Peyer's patch (tissue), 4 donors: ENCODE measurements around the gene FBXW7.

Experiments
- CTCF ChIP-seq, 6 experiments: fragments of 450-650 bp in 4 of 6; fragments of 200-600 bp in 2 of 6; sonication (generic) in 1 of 6; IDR thresholded peaks; one replicate each; pipeline ENCODE4 v1.5.1; 2017 to 2019; ENCODE audit warnings: antibody characterized with exemption in 6 of 6, mild to moderate bottlenecking in 3 of 6, moderate library complexity in 1 of 6
- POLR2A ChIP-seq, 2 donors: fragments of 450-650 bp; IDR thresholded peaks; one replicate each; pipeline ENCODE4 v1.5.1; 2017; ENCODE audit warnings: antibody characterized with exemption in 2 of 2, mild to moderate bottlenecking in 2 of 2, moderate library complexity in 2 of 2

DNA sequence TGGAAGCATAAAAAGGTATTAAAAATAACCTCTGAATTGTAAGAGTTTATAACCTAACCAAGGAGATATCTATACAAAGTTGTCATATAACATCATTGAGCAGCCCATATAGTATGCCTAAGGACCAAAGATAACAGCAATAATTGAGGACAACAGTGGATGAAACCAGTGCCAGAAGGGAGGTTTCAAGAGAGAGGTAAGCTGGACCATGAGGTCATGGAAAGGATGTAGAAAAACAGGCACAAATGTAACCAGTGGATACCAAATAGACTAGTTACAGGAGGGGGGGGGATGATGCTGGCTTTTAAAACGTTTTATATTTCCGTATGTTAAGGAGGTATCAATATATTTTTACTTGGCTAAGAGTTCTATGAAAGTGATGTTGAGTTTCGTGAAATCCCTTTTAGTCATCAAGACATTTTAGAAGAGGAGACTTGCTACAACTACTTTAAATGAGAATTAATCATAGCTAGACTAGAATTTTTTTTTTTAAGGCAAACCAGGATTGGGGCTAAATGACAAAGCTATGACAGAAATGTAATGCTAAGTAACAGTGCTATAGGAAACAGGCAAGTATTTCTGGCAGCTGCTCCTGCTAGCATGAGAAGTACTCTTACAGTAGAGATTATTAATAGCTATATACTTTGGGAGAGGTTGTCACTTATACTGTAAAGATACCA, 161.1 kb downstream of the FBXW7 start:
- TF ChIP-seq POLR2A (IDR thresholded peaks at IDR 0.05) (no peak), CTCF (IDR thresholded peaks at IDR 0.05) (no peak)
